ENCODE measurements around the gene HOXA1.

Gene HOXA1

GRCh38 chr7:27133409-27134231 is 37.8 kb upstream of the HOXA1 start:
- H3K27ac ChIP-seq: no peak overlapping the region
- peaks cover 99% of the 10 kb centered on the region for H3K27me3 ChIP-seq (replicated peaks)
- no peaks in the 10 kb centered on the region for H3K36me3 ChIP-seq (replicated peaks)
- TF ChIP-seq CTCF (IDR thresholded peaks at IDR 0.05; ENCODE audit: low read depth, low read length, missing control alignments): no peak
- no peak overlapping the region for H3K4me3 ChIP-seq (ENCODE audit: low read depth, low read length)
- no peak for DNase-seq
- in situ Hi-C loops (cut with HindIII; ENCODE audit: low pct_ligation_motif_present, low sequenced_read_pairs): no loop called here

GRCh38 chr7:27132978-27133377 is 37.2 kb upstream of the HOXA1 start:
- DNase-seq: no peak
- TF ChIP-seq CTCF (IDR thresholded peaks at IDR 0.05; ENCODE audit: low read depth, low read length, missing control alignments): no peak
- H3K27me3 ChIP-seq (replicated peaks): peaks cover 99% of the 10 kb centered on the region
- H3K27ac ChIP-seq: no peak overlapping the region
- in situ Hi-C loops (cut with HindIII; ENCODE audit: low pct_ligation_motif_present, low sequenced_read_pairs): no loop called here
- no peaks in the 10 kb centered on the region for H3K36me3 ChIP-seq (replicated peaks)
- no peak overlapping the region for H3K4me3 ChIP-seq (ENCODE audit: low read depth, low read length)

- Histone ChIP-seq H3K4me3 (ENCODE audit: low read depth, low read length) (no peak overlapping the region), H3K27me3 (replicated peaks) (peaks cover 99% of the 10 kb centered on the region), H3K36me3 (replicated peaks) (no peaks in the 10 kb centered on the region), H3K27ac (no peak overlapping the region)
- DNase-seq: no peak
- in situ Hi-C loops (cut with HindIII; ENCODE audit: low pct_ligation_motif_present, low sequenced_read_pairs): no loop called here
- no peak for TF ChIP-seq CTCF (IDR thresholded peaks at IDR 0.05; ENCODE audit: low read depth, low read length, missing control alignments)
Observed at GRCh38 chr7:27132214-27132613, 36.4 kb upstream of the HOXA1 start.

- Histone ChIP-seq H3K27me3 (replicated peaks) (peaks cover 95% of the 10 kb centered on the region), H3K27ac (no peak overlapping the region), H3K4me3 (ENCODE audit: low read depth, low read length) (no peak overlapping the region), H3K36me3 (replicated peaks) (no peaks in the 10 kb centered on the region)
- in situ Hi-C loops (cut with HindIII; ENCODE audit: low pct_ligation_motif_present, low sequenced_read_pairs): no loop called here
- TF ChIP-seq CTCF (IDR thresholded peaks at IDR 0.05; ENCODE audit: low read depth, low read length, missing control alignments): no peak
- DNase-seq: no peak
Observed at GRCh38 chr7:27131390-27131819, 35.6 kb upstream of the HOXA1 start.

- Histone ChIP-seq H3K36me3 (replicated peaks) (no peaks in the 10 kb centered on the region), H3K27me3 (replicated peaks) (peaks cover 92% of the 10 kb centered on the region), H3K27ac (no peak within 1 kb of the TSS), H3K4me3 (ENCODE audit: low read depth, low read length) (peak within 1 kb of the TSS; percentile 42)
- in situ Hi-C loops (cut with HindIII; ENCODE audit: low pct_ligation_motif_present, low sequenced_read_pairs): no loop called here
- no peak for DNase-seq
- no peak for TF ChIP-seq CTCF (IDR thresholded peaks at IDR 0.05; ENCODE audit: low read depth, low read length, missing control alignments)
Observed at GRCh38 chr7:27130540-27131389, 35.0 kb upstream of the HOXA1 start, which contains the start of gene HOXA4. TSS of gene HOXA4 (minus strand) at chr7:27130757. CDS start at chr7:27130733, 24 bp downstream.
